Stimulated activated CD8-positive, alpha-beta memory T cell treated with anti-CD3 and anti-CD28 coated beads, Interleukin-7, amount 100 ng/mL, for 48 hours (primary cell): ENCODE data around the gene ZNF385B.
"Not testable (repeated sequence)": the region's sequence is repeated elsewhere in the genome, so short reads cannot be mapped to it uniquely, and the experiment has no call there.

ENCODE experiments used
- DNase-seq, 2 donors: peaks; one replicate each; pipeline ENCODE4 v3.0.0-alpha.2; 2020; ENCODE audit warnings: low read depth in 1 of 2; ENCODE audit errors: extremely low read depth in 1 of 2

ZNF385B gene

GRCh38 chr2:179861416-179862067 lies at the start of gene ZNF385B:
Gene ZNF385B, minus strand, starts transcription at chr2:179861612.
- DNase-seq, result no peak

- DNase-seq, result no peak
These were observed 49.3 kb upstream of the ZNF385B start for GRCh38 chr2:179910735-179911113.

DNA sequence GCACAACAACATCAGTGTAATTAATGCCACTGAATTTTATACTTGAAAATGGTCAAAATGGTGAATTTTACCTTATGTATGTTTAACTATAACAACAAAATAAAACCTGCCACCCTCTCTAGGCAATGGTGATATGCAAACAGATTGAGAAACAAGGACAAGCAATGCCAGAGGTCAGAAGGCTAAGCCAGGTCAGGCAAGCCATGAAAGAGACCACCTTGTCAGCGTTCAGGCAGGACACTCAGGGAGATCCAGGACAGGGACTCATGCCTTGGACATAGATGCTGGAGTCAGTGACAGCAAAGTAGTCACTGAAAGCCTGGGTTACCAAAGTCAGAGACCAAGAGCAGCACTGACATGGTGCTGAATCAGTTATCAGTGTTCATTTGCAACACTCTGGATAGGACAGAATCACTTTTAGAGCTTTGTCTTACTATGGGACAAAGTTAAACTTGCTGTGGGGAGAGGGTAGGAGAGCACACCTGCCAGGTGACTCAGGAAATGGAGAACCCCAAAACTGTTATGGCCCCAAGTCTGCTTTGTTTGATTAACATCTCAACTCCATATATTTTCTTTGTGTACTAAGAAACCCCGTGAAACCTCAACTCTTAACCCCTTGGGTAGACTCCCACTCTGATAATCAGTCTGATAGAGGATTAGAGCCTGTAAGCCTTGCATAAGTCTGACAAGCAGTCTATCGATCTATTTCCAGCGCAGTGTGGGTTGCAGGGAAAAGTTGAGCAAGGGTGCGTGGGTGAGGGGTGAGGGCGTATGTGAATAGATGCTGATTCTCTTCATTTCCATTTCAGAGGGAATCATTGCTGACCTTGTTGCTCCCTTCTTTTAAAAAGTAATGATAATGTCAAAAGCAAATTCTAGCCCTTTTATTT lies 48.7 kb upstream of the ZNF385B start:
- DNase-seq, result no peak

- no peak for DNase-seq
These were observed 39.2 kb upstream of the ZNF385B start for GRCh38 chr2:179900655-179901054.

GRCh38 chr2:179899666-179900065 lies 38.3 kb upstream of the ZNF385B start:
- no peak for DNase-seq

DNA sequence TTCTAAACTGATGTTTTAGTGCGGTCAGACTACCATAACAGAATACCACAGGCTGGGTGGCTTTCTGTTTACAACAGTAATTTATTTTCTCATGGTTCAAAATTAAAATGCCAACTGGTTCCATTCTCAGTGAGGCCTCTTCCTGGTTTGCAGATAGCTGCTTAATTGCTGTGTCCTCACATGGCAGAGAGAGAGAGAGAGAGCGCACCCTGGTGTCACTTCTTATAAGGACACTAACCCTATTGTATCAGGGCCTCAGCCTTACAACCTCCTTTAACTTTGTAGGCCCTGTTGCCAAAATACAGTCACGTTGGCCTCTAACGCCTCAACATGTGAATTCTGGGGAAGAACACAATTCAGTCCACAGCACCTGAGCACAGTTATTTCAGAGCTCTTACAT lies 37.5 kb upstream of the ZNF385B start:
- no peak for DNase-seq

GRCh38 chr2:179893616-179894015 lies 32.2 kb upstream of the ZNF385B start:
- no peak for DNase-seq

DNA sequence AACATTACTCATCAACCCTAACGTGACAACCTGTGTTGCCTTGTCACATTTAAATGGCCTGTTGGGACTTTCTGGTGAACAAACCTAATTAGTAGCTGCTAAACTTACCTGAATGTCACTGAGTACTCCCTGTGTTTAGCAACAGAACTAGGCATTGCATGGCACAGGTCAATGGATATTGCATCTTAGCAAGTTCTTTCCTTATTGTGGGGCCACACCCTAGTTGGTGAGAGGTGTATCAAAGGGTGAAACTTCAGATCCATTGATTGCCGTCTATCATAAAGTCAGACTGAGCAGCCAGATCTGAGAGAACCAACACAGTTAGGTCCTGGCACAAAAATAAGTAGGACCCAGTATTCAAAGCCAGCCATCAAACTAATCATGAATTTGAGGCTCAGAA lies 29.8 kb upstream of the ZNF385B start:
- no peak for DNase-seq

DNA sequence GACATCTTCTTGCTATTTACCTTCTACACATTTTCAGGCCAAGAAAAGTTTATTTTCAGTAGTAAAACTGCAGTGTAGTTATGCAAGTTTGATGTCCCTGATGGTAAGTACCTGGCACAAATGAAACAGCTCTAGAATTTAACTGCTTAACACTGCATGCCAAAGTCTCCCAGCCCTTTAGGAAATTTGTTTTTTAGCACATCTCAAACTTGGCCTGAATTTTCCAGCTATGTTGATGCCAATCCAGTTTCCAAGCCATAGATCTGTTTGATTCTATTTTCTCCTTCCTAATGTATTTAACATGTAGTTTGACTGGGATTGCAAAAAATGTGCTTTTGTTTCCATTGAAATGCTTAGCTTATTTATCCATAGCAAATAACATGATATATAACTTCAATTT lies 29.3 kb upstream of the ZNF385B start:
- DNase-seq, result no peak

DNA sequence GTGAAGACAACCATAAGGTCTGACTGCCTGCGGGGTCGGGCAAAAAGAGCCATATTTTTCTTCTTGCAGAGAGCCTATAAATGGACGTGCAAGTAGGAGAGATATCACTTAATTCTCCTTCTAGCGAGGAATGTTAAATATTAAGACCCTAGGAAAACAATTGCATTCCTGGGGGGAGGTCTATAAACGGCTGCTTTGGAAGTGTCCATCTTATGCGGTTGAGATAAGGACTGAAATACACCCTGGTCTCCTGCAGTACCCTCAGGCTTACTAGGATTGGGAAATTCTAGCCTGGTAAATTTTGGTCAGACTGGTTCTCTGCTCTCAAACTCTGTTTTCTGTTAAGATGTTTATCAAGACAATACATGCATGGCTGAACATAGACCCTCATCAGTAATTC lies 27.2 kb upstream of the ZNF385B start:
- not testable (repeated sequence) for DNase-seq

GRCh38 chr2:179884193-179884592 lies 22.8 kb upstream of the ZNF385B start:
- no peak for DNase-seq

DNA sequence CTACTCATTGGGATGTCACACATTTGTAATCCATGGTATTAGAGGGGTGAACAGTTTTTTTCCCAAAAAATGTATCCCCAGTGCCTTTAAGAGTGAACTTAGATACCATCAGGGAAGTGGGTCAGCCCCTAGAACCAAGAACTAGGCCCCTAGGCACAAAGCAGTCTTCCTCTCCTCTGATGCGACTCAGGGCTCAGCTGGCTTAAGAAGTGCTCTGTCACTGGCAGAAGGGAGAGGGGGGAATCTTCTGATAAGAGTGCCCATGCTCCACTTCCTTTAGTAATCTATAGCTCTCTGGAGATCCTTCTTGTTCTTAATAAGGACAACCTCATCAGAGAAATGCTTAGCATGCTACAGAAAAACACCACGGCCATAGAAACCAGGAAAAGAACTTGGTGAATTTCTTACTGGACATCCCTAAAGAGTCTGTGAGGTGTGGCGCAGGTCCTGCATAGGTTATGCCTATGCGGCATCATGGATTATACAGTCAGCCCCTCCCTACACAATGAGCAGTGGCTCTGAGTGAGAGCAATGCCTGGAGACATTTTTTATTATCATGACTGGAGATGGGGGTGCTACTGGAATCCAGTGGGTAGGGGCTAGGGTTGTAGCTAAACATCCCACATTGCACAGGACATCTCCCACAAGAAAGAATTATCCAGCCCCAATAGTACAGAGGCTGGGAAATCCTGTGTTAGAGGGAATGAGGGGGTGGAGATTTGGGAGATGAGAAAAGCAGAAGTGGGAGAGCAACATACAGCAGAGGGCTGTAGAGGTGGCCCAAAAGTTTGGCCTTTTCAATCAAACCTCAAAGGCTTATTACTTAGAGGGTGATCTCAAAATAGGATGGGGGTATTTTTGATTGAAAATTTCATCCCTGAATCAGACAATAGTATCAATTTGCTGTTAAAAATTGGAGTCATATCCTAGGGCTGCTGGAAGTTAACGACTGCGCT lies 21.7 kb upstream of the ZNF385B start:
- DNase-seq, result no peak

GRCh38 chr2:179877601-179878364 lies 16.4 kb upstream of the ZNF385B start:
- no peak for DNase-seq

DNA sequence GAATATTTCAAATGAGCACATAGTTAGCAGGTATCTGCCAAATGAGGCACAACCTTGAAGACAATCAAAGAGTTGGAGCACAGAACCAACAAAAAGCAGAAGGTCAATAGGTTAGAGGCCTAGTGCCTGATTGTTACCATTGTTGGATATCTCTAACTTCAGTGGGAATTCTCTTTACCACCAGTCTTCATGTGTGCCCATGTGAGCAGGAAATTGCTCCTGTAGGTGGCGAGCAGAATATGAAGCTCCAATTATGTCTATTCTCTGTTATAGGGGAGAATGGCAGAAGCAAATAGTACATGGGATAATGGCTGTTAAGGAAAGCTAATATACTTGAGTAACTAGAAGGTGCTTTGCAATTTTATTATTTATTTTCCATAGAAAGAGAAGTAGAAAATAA lies 14.9 kb upstream of the ZNF385B start:
- DNase-seq, result no peak

- no peak for DNase-seq
These were observed 14.5 kb upstream of the ZNF385B start for GRCh38 chr2:179875864-179876263.

- DNase-seq, result no peak
These were observed 1.6 kb upstream of the ZNF385B start for GRCh38 chr2:179862898-179863458.

- no peak for DNase-seq
These were observed 391 bp downstream of the ZNF385B start for GRCh38 chr2:179861027-179861415.

DNA sequence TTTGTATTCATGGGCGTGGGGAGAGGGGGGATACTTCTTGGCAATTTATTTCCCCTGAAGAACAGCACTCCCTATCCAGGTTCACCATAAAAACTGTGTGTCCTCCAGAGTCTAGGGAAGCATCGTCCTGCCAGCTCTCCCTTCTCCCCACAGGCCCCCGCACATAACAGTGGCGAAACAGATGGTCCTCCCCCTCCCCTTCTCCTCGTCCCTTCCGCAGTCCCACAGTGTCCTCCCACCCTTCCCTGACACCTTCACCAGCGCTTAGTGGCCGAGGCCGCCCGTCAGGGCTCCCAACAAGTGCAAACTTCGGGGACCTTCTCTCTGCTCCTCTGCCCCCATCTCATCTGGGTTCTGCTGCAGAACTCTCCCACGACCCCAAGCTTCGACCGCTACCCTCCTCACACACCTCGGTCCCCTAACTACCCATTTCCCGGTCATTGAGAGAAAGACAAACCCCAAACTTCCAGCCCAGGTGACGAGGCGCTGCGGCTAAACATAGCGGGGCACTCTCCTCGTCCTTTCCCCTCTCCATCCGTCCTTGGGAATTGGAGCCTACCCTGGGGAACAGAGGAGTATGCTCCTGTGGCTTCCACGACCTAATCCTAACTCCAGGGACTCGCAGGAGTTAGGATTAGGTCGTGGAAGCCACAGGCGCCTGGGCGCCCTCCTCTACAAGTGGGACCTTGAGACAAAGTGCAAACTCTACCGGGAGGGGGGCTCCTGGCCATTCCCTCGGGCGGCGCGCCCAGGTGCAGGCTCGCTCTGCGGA lies 971 bp downstream of the ZNF385B start:
- no peak for DNase-seq

GRCh38 chr2:179859523-179859922 lies 1.9 kb downstream of the ZNF385B start:
- DNase-seq, result no peak
